ENCODE measurements around the gene NEDD4L. TPM values are rescaled to one million over a fixed set of nuclear protein-coding genes. Genes with fewer than 3 reads are reported as not detected.

Gene NEDD4L
- total RNA-seq, 4 donors from 2014 or later, result 16.2 to 63.0 (median 30.4) TPM

DNA sequence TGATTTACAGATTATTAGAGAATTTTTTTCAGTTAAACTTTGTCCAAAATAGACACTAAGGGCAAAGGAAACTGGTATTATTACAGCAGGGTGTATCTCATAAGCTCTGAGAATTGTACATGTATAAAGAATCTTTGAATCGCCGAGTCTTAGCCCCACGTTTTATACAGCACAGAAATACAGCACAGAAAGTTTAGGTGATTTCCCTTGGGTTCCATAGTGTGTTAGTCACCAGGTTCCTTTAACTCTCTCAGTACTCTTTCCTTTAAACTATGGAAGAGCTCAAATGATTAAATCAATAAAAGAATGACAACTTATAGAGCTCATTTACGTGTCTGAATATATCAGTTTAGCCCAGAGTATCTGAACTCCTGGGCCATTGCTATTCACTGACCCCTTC is 256.8 kb downstream of the NEDD4L start:
- ATAC-seq (ENCODE audit: low FRiP score) (no peak), DNase-seq (ENCODE audit: low spot score) (no peak)
- TF ChIP-seq CTCF (IDR thresholded peaks at IDR 0.05), result no peak

- ATAC-seq (ENCODE audit: low FRiP score), result no peak
- TF ChIP-seq CTCF (IDR thresholded peaks at IDR 0.05), result no peak
- no peak for DNase-seq (ENCODE audit: low spot score)
Measured at GRCh38 chr18:58302811-58303210, 258.8 kb downstream of the NEDD4L start.

- no peak for TF ChIP-seq CTCF (IDR thresholded peaks at IDR 0.05)
- ATAC-seq (ENCODE audit: low FRiP score) (no peak), DNase-seq (ENCODE audit: low spot score) (no peak)
Measured at GRCh38 chr18:58303363-58303762, 259.3 kb downstream of the NEDD4L start.

GRCh38 chr18:58305792-58306191 is 261.8 kb downstream of the NEDD4L start:
- DNase-seq (ENCODE audit: low spot score), result no peak
- no peak for TF ChIP-seq CTCF (IDR thresholded peaks at IDR 0.05)
- ATAC-seq (ENCODE audit: low FRiP score), result no peak

- TF ChIP-seq CTCF (IDR thresholded peaks at IDR 0.05), result no peak
- DNase-seq (ENCODE audit: low spot score), result no peak
- ATAC-seq (ENCODE audit: low FRiP score), result no peak
Measured at GRCh38 chr18:58307441-58307840, 263.4 kb downstream of the NEDD4L start.

DNA sequence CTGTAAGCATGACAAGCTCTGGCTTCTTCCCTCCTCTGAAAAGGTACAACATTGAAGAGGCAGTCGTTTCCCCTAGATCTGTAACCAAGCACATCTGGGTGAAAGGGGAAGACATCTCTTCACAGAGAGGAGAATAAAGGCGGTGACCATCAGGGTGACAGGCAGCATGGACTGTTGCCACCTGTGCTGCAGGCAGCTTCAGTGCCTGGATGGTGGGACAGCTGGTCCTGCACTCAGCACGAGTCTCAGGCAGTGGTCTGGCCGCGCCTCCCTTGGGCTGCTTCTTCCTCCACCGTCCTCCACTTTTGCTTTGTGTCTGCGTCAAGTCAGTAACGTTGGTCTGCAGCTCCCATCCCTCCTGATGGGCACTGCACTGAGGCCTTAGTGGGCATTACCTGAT is 264.4 kb downstream of the NEDD4L start:
- TF ChIP-seq CTCF (IDR thresholded peaks at IDR 0.05), result no peak
- DNase-seq (ENCODE audit: low spot score) (no peak), ATAC-seq (ENCODE audit: low FRiP score) (no peak)

DNA sequence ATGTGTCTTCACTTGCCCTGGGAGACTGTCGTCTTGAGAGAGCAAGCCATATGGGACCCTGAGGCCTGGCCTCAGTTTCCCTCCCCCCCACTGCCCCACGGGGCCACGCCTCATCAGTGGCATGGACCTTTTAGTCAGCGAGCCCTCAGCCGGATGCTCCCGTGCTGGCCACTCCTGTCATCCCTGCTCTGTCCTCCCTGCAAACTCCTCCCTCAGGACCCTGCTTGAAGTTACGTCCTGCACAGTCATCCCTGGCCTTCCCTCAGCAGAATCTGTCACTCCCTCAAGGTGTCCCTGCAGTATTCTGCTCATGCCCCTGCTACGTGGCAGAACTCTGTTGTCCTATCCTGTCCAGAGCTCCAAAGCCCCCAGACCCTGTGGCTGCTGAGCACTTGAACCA is 265.1 kb downstream of the NEDD4L start:
- no peak for TF ChIP-seq CTCF (IDR thresholded peaks at IDR 0.05)
- no peak for DNase-seq (ENCODE audit: low spot score)
- no peak for ATAC-seq (ENCODE audit: low FRiP score)
